Neural cell (in vitro differentiated cells): ENCODE data around the gene TDRKH. TPM values are rescaled to one million over a fixed set of nuclear protein-coding genes. Genes with fewer than 3 reads are reported as not detected.

Experiments
- H2AFZ ChIP-seq: fragments of 200-600, 300-800 bp; sonication (generic), shearing (Covaris generic); 2 replicates; pipeline ENCODE4 v1.6.0; 2014; ENCODE audit warnings: low read depth, mild to moderate bottlenecking, antibody characterized with exemption, low read length, moderate library complexity
- H3F3A ChIP-seq: fragments of 200-600 bp; shearing (Covaris generic); 2 replicates; pipeline ENCODE4 v1.6.1; 2016; ENCODE audit warnings: mild to moderate bottlenecking, moderate library complexity, mixed read lengths, antibody characterized with exemption, low read length; ENCODE audit not compliant: insufficient read depth, poor library complexity, severe bottlenecking
- H3K27ac ChIP-seq: fragments of 200-600, 300-800 bp; sonication (generic), shearing (Covaris generic); 2 replicates; pipeline ENCODE4 v1.5.1; 2014; ENCODE audit warnings: mild to moderate bottlenecking, low read length, moderate library complexity
- H3K27me3 ChIP-seq: fragments of 300-800, 200-600 bp; sonication (generic), shearing (Covaris generic); 2 replicates; pipeline ENCODE4 v1.6.0; 2014; ENCODE audit warnings: mild to moderate bottlenecking, low read depth, low read length, moderate library complexity; ENCODE audit not compliant: insufficient read depth
- H3K36me3 ChIP-seq: fragments of 300-800, 200-600 bp; sonication (generic), shearing (Covaris generic); 2 replicates; pipeline ENCODE4 v1.5.1; 2014; ENCODE audit warnings: mild to moderate bottlenecking, antibody characterized with exemption, low read length, moderate library complexity; ENCODE audit not compliant: insufficient read depth
- H3K4me2 ChIP-seq: fragments of 300-800, 200-600 bp; sonication (generic), shearing (Covaris generic); 2 replicates; pipeline ENCODE4 v1.6.0; 2014; ENCODE audit warnings: mild to moderate bottlenecking, low read length
- H3K4me3 ChIP-seq: fragments of 300-800, 200-600 bp; sonication (generic), shearing (Covaris generic); 2 replicates; pipeline ENCODE4 v1.5.1; 2014; ENCODE audit warnings: mild to moderate bottlenecking, low read length, moderate library complexity
- H3K79me2 ChIP-seq: fragments of 200-600 bp; shearing (Covaris generic); replicated peaks from 2 replicates; pipeline ENCODE4 v1.6.0; 2014; ENCODE audit warnings: mild to moderate bottlenecking, low read length, moderate library complexity; ENCODE audit not compliant: insufficient read depth
- H3K9ac ChIP-seq: fragments of 300-800, 200-600 bp; sonication (generic), shearing (Covaris generic); 2 replicates; pipeline ENCODE4 v1.6.1; 2016; ENCODE audit warnings: mild to moderate bottlenecking, low read length, mixed read lengths
- H3K9me2 ChIP-seq: fragments of 200-600 bp; shearing (Covaris generic); 2 replicates; pipeline ENCODE4 v1.6.1; 2016; ENCODE audit warnings: mild to moderate bottlenecking, low read length, mixed read lengths; ENCODE audit not compliant: insufficient read depth
- H3K9me3 ChIP-seq: fragments of 200-600, 300-800 bp; sonication (generic), shearing (Covaris generic); 2 replicates; pipeline ENCODE4 v1.6.1; 2016; ENCODE audit warnings: mild to moderate bottlenecking, mixed run types, low read length, moderate library complexity, mixed read lengths
- H4K20me1 ChIP-seq: fragments of 200-600 bp; shearing (Covaris generic); 2 replicates; pipeline ENCODE4 v1.6.1; 2016; ENCODE audit warnings: mild to moderate bottlenecking, mixed run types; ENCODE audit not compliant: insufficient read depth
- EP300 ChIP-seq: fragments of 450-650 bp; conservative IDR thresholded peaks from 2 replicates; pipeline ENCODE4 v1.6.1; 2014; ENCODE audit warnings: antibody characterized with exemption, mild to moderate bottlenecking, moderate library complexity; ENCODE audit not compliant: poor library complexity, severe bottlenecking
- EZH2 ChIP-seq: fragments of 200-600, 300-800 bp; shearing (Covaris generic), sonication (generic); IDR thresholded peaks from 2 replicates; pipeline ENCODE4 v1.6.1; 2014; ENCODE audit warnings: antibody characterized with exemption, low read length, borderline replicate concordance, mild to moderate bottlenecking; ENCODE audit not compliant: insufficient read depth, poor library complexity, severe bottlenecking
- MXI1 ChIP-seq: fragments of 450-650 bp; conservative IDR thresholded peaks from 2 replicates; pipeline ENCODE4 v1.6.1; 2014; ENCODE audit warnings: antibody characterized with exemption, mild to moderate bottlenecking; ENCODE audit not compliant: poor library complexity, severe bottlenecking
- POLR2AphosphoS5 ChIP-seq: IDR thresholded peaks from 2 replicates; pipeline ENCODE4 v1.6.1; 2012
- RAD21 ChIP-seq: fragments of 450-650 bp; conservative IDR thresholded peaks from 2 replicates; pipeline ENCODE4 v1.6.1; 2014; ENCODE audit warnings: antibody characterized with exemption, mild to moderate bottlenecking, moderate library complexity
- SMC3 ChIP-seq: fragments of 450-650 bp; conservative IDR thresholded peaks from 2 replicates; pipeline ENCODE4 v1.6.1; 2014; ENCODE audit warnings: antibody characterized with exemption, mild to moderate bottlenecking, moderate library complexity; ENCODE audit not compliant: poor library complexity
- TAF1 ChIP-seq: IDR thresholded peaks from 2 replicates; pipeline ENCODE4 v1.6.1; 2012; ENCODE audit warnings: low read depth
- polyA plus RNA-seq: library from polyadenylated mRNA; depleted of rRNA; stranded (reverse); fragments of >200 nt; gene quantifications from 2 replicates; pipeline ENCODE4 v1.2.3, GENCODE V29; 2014
- TF ChIP-seq, protein P1 (sequence below): fragments of 450-650 bp; IDR thresholded peaks from 2 replicates; pipeline ENCODE4 v1.5.1; 2014; ENCODE audit warnings: antibody characterized with exemption, mild to moderate bottlenecking, moderate library complexity; ENCODE audit not compliant: poor library complexity, severe bottlenecking
- TF ChIP-seq, protein P2 (sequence below): IDR thresholded peaks from 2 replicates; pipeline ENCODE4 v1.6.1; 2012; ENCODE audit warnings: borderline replicate concordance

TDRKH gene
- polyA plus RNA-seq, 1 donor from 2014 or later: 19.5 TPM

DNA sequence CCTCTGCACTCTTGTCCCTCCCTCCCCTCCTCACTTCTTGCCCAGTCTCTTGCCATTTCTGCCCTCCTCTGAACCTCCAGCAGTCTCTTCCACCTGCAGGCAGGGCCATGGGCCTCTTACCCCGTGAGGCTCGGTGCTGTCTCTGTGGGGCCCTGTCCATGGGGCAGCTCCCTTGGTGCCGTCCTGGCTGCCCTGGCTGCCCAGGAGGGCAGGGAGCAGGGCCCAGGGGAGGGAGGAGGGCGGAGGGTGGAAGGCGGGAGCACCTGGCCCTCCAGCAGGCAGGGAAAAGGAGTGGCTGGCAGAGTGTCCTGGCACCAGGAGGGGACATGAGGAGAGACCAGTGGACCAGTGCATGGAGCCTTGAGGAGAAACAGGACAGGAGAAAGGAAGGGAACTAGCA, 41.3 kb upstream of the TDRKH start, which contains the start of gene RORC:
RORC (minus strand) TSS at position 198 of the 400 bp plus-strand sequence; CDS start at position 160, 38 bp downstream.
- H3K4me3 ChIP-seq: no peak within 1 kb of the TSS
- no peaks in the 10 kb centered on the region for H3K79me2 ChIP-seq
- H3K4me2 ChIP-seq: no peak within 1 kb of the TSS
- no peak within 1 kb of the TSS for H3K9ac ChIP-seq
- H3K27me3 ChIP-seq: peaks cover 10% of the 10 kb centered on the region
- H2AFZ ChIP-seq: no peak within 1 kb of the TSS
- TF ChIP-seq, protein P1, sequence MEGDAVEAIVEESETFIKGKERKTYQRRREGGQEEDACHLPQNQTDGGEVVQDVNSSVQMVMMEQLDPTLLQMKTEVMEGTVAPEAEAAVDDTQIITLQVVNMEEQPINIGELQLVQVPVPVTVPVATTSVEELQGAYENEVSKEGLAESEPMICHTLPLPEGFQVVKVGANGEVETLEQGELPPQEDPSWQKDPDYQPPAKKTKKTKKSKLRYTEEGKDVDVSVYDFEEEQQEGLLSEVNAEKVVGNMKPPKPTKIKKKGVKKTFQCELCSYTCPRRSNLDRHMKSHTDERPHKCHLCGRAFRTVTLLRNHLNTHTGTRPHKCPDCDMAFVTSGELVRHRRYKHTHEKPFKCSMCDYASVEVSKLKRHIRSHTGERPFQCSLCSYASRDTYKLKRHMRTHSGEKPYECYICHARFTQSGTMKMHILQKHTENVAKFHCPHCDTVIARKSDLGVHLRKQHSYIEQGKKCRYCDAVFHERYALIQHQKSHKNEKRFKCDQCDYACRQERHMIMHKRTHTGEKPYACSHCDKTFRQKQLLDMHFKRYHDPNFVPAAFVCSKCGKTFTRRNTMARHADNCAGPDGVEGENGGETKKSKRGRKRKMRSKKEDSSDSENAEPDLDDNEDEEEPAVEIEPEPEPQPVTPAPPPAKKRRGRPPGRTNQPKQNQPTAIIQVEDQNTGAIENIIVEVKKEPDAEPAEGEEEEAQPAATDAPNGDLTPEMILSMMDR: no peak
- TF ChIP-seq, protein P2, sequence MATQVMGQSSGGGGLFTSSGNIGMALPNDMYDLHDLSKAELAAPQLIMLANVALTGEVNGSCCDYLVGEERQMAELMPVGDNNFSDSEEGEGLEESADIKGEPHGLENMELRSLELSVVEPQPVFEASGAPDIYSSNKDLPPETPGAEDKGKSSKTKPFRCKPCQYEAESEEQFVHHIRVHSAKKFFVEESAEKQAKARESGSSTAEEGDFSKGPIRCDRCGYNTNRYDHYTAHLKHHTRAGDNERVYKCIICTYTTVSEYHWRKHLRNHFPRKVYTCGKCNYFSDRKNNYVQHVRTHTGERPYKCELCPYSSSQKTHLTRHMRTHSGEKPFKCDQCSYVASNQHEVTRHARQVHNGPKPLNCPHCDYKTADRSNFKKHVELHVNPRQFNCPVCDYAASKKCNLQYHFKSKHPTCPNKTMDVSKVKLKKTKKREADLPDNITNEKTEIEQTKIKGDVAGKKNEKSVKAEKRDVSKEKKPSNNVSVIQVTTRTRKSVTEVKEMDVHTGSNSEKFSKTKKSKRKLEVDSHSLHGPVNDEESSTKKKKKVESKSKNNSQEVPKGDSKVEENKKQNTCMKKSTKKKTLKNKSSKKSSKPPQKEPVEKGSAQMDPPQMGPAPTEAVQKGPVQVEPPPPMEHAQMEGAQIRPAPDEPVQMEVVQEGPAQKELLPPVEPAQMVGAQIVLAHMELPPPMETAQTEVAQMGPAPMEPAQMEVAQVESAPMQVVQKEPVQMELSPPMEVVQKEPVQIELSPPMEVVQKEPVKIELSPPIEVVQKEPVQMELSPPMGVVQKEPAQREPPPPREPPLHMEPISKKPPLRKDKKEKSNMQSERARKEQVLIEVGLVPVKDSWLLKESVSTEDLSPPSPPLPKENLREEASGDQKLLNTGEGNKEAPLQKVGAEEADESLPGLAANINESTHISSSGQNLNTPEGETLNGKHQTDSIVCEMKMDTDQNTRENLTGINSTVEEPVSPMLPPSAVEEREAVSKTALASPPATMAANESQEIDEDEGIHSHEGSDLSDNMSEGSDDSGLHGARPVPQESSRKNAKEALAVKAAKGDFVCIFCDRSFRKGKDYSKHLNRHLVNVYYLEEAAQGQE: no peak
- TF ChIP-seq TAF1 (no peak), EP300 (no peak), EZH2 (no peak), RAD21 (no peak), MXI1 (no peak), SMC3 (no peak), POLR2AphosphoS5 (no peak)
- no peak within 1 kb of the TSS for H3K27ac ChIP-seq
- H3K9me2 ChIP-seq: no peaks in the 10 kb centered on the region
- no peaks in the 10 kb centered on the region for H3K9me3 ChIP-seq
- no peaks in the 10 kb centered on the region for H3K36me3 ChIP-seq
- no peaks in the 10 kb centered on the region for H4K20me1 ChIP-seq
- no peaks in the 10 kb centered on the region for H3F3A ChIP-seq

DNA sequence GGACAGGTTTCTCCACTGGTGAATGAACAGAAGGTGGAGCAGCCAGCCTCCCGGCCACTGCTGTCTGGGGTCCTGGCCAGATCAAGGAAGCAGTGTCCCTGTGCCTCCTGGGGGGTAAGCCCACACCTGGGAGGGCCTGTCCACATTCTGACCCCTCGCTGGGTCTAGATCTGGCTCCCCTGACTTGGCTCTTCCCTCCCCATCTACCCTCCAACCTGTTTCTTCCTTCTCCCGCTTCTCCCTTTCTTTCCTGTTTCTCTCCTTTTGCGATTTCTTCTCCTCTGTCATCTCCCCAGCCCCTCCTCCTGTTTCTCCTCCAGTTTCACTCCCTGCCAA, 40.9 kb upstream of the TDRKH start:
- TF ChIP-seq SMC3: no peak
- TF ChIP-seq, protein P2: no peak
- no peak for TF ChIP-seq MXI1
- no peak for TF ChIP-seq EP300
- TF ChIP-seq, protein P1: no peak
- no peak for TF ChIP-seq EZH2
- no peak for TF ChIP-seq RAD21
- TF ChIP-seq POLR2AphosphoS5: no peak
- TF ChIP-seq TAF1: no peak
- H4K20me1 ChIP-seq: no peaks in the 10 kb centered on the region

More for the DNA sequence above, 40.9 kb upstream of the TDRKH start:
- Histone ChIP-seq H3K9me2 (no peaks in the 10 kb centered on the region), H3K9ac (no peak overlapping the region), H3K27me3 (peaks cover 6% of the 10 kb centered on the region), H3K79me2 (no peaks in the 10 kb centered on the region), H3K27ac (no peak overlapping the region), H3F3A (no peaks in the 10 kb centered on the region), H3K36me3 (no peaks in the 10 kb centered on the region), H2AFZ (no peak overlapping the region), H3K9me3 (no peaks in the 10 kb centered on the region), H3K4me3 (no peak overlapping the region), H3K4me2 (no peak overlapping the region)
